Immature natural killer cell (primary cell): ENCODE measurements around the gene OR2F2. TPM values are rescaled to one million over a fixed set of nuclear protein-coding genes. Genes with fewer than 3 reads are reported as not detected.

ENCODE experiments used
- DNase-seq, 3 donors: peaks; one replicate each; pipeline ENCODE4 v3.0.0; 2022; ENCODE audit warnings: mixed read lengths in 1 of 3
- H3K27ac Mint-ChIP-seq, 6 donors: one replicate each; pipeline ENCODE4 v1.8.0; 2020; ENCODE audit warnings: mixed read lengths in 6 of 6, mild to moderate bottlenecking in 5 of 6, inconsistent platforms in 4 of 6, moderate library complexity in 3 of 6
- H3K27me3 Mint-ChIP-seq, 3 donors: one replicate each; pipeline ENCODE4 v1.8.0; 2020 to 2021; ENCODE audit warnings: low read depth in 3 of 3, mild to moderate bottlenecking in 3 of 3, mixed read lengths in 3 of 3, moderate library complexity in 3 of 3, inconsistent platforms in 1 of 3
- H3K36me3 Mint-ChIP-seq, 3 donors: one replicate each; pipeline ENCODE4 v1.8.0; 2020; ENCODE audit warnings: mixed read lengths in 3 of 3, inconsistent platforms in 2 of 3, mild to moderate bottlenecking in 2 of 3
- H3K4me1 Mint-ChIP-seq, 2 donors: one replicate each; pipeline ENCODE4 v1.8.0; 2020; ENCODE audit warnings: inconsistent platforms in 2 of 2, mild to moderate bottlenecking in 2 of 2, mixed read lengths in 2 of 2, moderate library complexity in 1 of 2
- H3K4me3 Mint-ChIP-seq, 5 donors: one replicate each; pipeline ENCODE4 v1.8.0; 2020; ENCODE audit warnings: mild to moderate bottlenecking in 5 of 5, mixed read lengths in 5 of 5, inconsistent platforms in 3 of 5, moderate library complexity in 3 of 5
- H3K9me3 Mint-ChIP-seq, 6 donors: one replicate each; pipeline ENCODE4 v1.8.0; 2020; ENCODE audit warnings: mild to moderate bottlenecking in 6 of 6, mixed read lengths in 6 of 6, inconsistent platforms in 4 of 6, moderate library complexity in 3 of 6
- polyA plus RNA-seq, 3 donors: library from polyadenylated mRNA; unstranded; fragments of 300-500 nt; fragmentation: Illumina TruSeq; gene quantifications; one replicate each; pipeline ENCODE4 v1.2.3, GENCODE V29; 2021

OR2F2 gene
- polyA plus RNA-seq = not detected

- H3K9me3 Mint-ChIP-seq = peaks cover 2 to 11% (median 6%) of the 10 kb centered on the region in 6 donors
- H3K4me1 Mint-ChIP-seq = no peaks in the 10 kb centered on the region
- H3K36me3 Mint-ChIP-seq = no peaks in the 10 kb centered on the region
- no peak within 1 kb of the TSS for H3K27ac Mint-ChIP-seq
- H3K4me3 Mint-ChIP-seq = no peak within 1 kb of the TSS
- no peak for DNase-seq
- H3K27me3 Mint-ChIP-seq = peaks cover 1 to 15% (median 4%) of the 10 kb centered on the region in 3 donors
Measured at GRCh38 chr7:143934526-143935325, at the start of gene OR2F2. Gene OR2F2 (plus strand): TSS chr7:143935233. CDS start chr7:143935233, 0 bp downstream.

- Mint-ChIP-seq H3K4me1 (peaks cover 21 to 34% of the 10 kb centered on the region in 2 donors), H3K27me3 (peaks cover 8 to 12% (median 10%) of the 10 kb centered on the region in 3 donors), H3K9me3 (no peaks in the 10 kb centered on the region), H3K36me3 (peaks cover 5 to 25% (median 10%) of the 10 kb centered on the region in 3 donors), H3K4me3 (no peak overlapping the region), H3K27ac (no peak overlapping the region)
- no peak for DNase-seq
Measured at GRCh38 chr7:143885951-143886350, 49.1 kb upstream of the OR2F2 start.

GRCh38 chr7:143886826-143887477 lies 48.1 kb upstream of the OR2F2 start:
- peaks cover 7 to 12% (median 8%) of the 10 kb centered on the region in 3 donors for H3K27me3 Mint-ChIP-seq
- H3K27ac Mint-ChIP-seq = no peak overlapping the region
- H3K36me3 Mint-ChIP-seq = peaks cover 5 to 25% (median 10%) of the 10 kb centered on the region in 3 donors
- peaks cover 0 to 3% (median 0%) of the 10 kb centered on the region in 6 donors for H3K9me3 Mint-ChIP-seq
- no peak for DNase-seq
- peak overlapping the region in 1 of 5 donors; percentile 34 for H3K4me3 Mint-ChIP-seq
- H3K4me1 Mint-ChIP-seq = peaks cover 22 to 34% of the 10 kb centered on the region in 2 donors

- H3K4me1 Mint-ChIP-seq = peaks cover 11 to 15% of the 10 kb centered on the region in 2 donors
- peaks cover 5 to 20% (median 10%) of the 10 kb centered on the region in 3 donors for H3K36me3 Mint-ChIP-seq
- no peak overlapping the region for H3K27ac Mint-ChIP-seq
- peaks cover 0 to 3% (median 0%) of the 10 kb centered on the region in 6 donors for H3K9me3 Mint-ChIP-seq
- peaks cover 2 to 5% (median 4%) of the 10 kb centered on the region in 3 donors for H3K27me3 Mint-ChIP-seq
- no peak for DNase-seq
- no peak overlapping the region for H3K4me3 Mint-ChIP-seq
Measured at GRCh38 chr7:143889068-143889467, 46.0 kb upstream of the OR2F2 start.

- Mint-ChIP-seq H3K27me3 (peaks cover 0 to 1% (median 0%) of the 10 kb centered on the region in 3 donors), H3K27ac (no peak overlapping the region), H3K4me3 (no peak overlapping the region), H3K36me3 (peaks cover 5 to 18% (median 12%) of the 10 kb centered on the region in 3 donors), H3K4me1 (peaks cover 4 to 6% of the 10 kb centered on the region in 2 donors), H3K9me3 (peaks cover 0 to 3% (median 0%) of the 10 kb centered on the region in 6 donors)
- no peak for DNase-seq
Measured at GRCh38 chr7:143890558-143890957, 44.5 kb upstream of the OR2F2 start.

GRCh38 chr7:143891457-143891856 lies 43.6 kb upstream of the OR2F2 start:
- H3K9me3 Mint-ChIP-seq = peaks cover 0 to 3% (median 0%) of the 10 kb centered on the region in 6 donors
- peaks cover 5 to 18% (median 12%) of the 10 kb centered on the region in 3 donors for H3K36me3 Mint-ChIP-seq
- H3K4me1 Mint-ChIP-seq = peaks cover 2 to 6% of the 10 kb centered on the region in 2 donors
- no peak for DNase-seq
- H3K4me3 Mint-ChIP-seq = no peak overlapping the region
- no peak overlapping the region for H3K27ac Mint-ChIP-seq
- H3K27me3 Mint-ChIP-seq = peaks cover 0 to 1% (median 0%) of the 10 kb centered on the region in 3 donors

- H3K36me3 Mint-ChIP-seq = peaks cover 5 to 15% (median 12%) of the 10 kb centered on the region in 3 donors
- no peak overlapping the region for H3K27ac Mint-ChIP-seq
- H3K4me3 Mint-ChIP-seq = no peak overlapping the region
- no peaks in the 10 kb centered on the region for H3K27me3 Mint-ChIP-seq
- peaks cover 0 to 2% of the 10 kb centered on the region in 2 donors for H3K4me1 Mint-ChIP-seq
- peak in 1 of 3 donors; percentile 21 for DNase-seq
- peaks cover 0 to 3% (median 0%) of the 10 kb centered on the region in 6 donors for H3K9me3 Mint-ChIP-seq
Measured at GRCh38 chr7:143892527-143893300, 42.3 kb upstream of the OR2F2 start.

GRCh38 chr7:143896667-143897066 lies 38.4 kb upstream of the OR2F2 start:
- Mint-ChIP-seq H3K4me3 (no peak overlapping the region), H3K36me3 (peaks cover 0 to 3% (median 0%) of the 10 kb centered on the region in 3 donors), H3K27me3 (peaks cover 0 to 3% (median 3%) of the 10 kb centered on the region in 3 donors), H3K4me1 (peaks cover 20 to 29% of the 10 kb centered on the region in 2 donors), H3K27ac (no peak overlapping the region), H3K9me3 (no peaks in the 10 kb centered on the region)
- no peak for DNase-seq

- Mint-ChIP-seq H3K27me3 (peaks cover 2 to 8% (median 6%) of the 10 kb centered on the region in 3 donors), H3K9me3 (no peaks in the 10 kb centered on the region), H3K27ac (no peak overlapping the region), H3K4me3 (no peak overlapping the region), H3K4me1 (peaks cover 23 to 35% of the 10 kb centered on the region in 2 donors), H3K36me3 (peaks cover 0 to 3% (median 0%) of the 10 kb centered on the region in 3 donors)
- no peak for DNase-seq
Measured at GRCh38 chr7:143898810-143899209, 36.2 kb upstream of the OR2F2 start.

GRCh38 chr7:143900230-143900766 lies 34.7 kb upstream of the OR2F2 start:
- Mint-ChIP-seq H3K27me3 (peaks cover 2 to 12% (median 7%) of the 10 kb centered on the region in 3 donors), H3K4me3 (peak overlapping the region; percentile 90 to 98 (median 96)), H3K9me3 (no peaks in the 10 kb centered on the region), H3K36me3 (no peaks in the 10 kb centered on the region), H3K4me1 (peaks cover 23 to 35% of the 10 kb centered on the region in 2 donors), H3K27ac (peak overlapping the region in 4 of 6 donors; percentile 76 to 93 (median 86))
- no peak for DNase-seq

- H3K27ac Mint-ChIP-seq = peak overlapping the region; percentile 82 to 95 (median 90)
- peaks cover 2 to 13% (median 8%) of the 10 kb centered on the region in 3 donors for H3K27me3 Mint-ChIP-seq
- H3K4me1 Mint-ChIP-seq = peaks cover 23 to 35% of the 10 kb centered on the region in 2 donors
- H3K36me3 Mint-ChIP-seq = no peaks in the 10 kb centered on the region
- no peaks in the 10 kb centered on the region for H3K9me3 Mint-ChIP-seq
- DNase-seq = no peak
- peak overlapping the region; percentile 90 to 98 (median 96) for H3K4me3 Mint-ChIP-seq
Measured at GRCh38 chr7:143901332-143901667, 33.7 kb upstream of the OR2F2 start.

- H3K27me3 Mint-ChIP-seq = peaks cover 2 to 13% (median 8%) of the 10 kb centered on the region in 3 donors
- peaks cover 23 to 35% of the 10 kb centered on the region in 2 donors for H3K4me1 Mint-ChIP-seq
- H3K4me3 Mint-ChIP-seq = peak within 1 kb of the TSS; percentile 90 to 98 (median 96)
- H3K27ac Mint-ChIP-seq = peak within 1 kb of the TSS; percentile 82 to 95 (median 90)
- H3K9me3 Mint-ChIP-seq = no peaks in the 10 kb centered on the region
- H3K36me3 Mint-ChIP-seq = no peaks in the 10 kb centered on the region
- peak; percentile 88 to 89 (median 89) for DNase-seq
Measured at GRCh38 chr7:143901668-143902331, 33.2 kb upstream of the OR2F2 start, which contains the start of gene TCAF1. Gene TCAF1 (minus strand): TSS chr7:143902176. CDS start chr7:143876608, 25,568 bp downstream.
